ENCODE data around the gene CACNB4.

CACNB4 gene

GRCh38 chr2:151819920-151820319, 278.9 kb downstream of the CACNB4 start:
- TF ChIP-seq CTCF (IDR thresholded peaks at IDR 0.05), result no peak
- no peak for DNase-seq (ENCODE audit: low spot score)

GRCh38 chr2:151817929-151818328, 280.9 kb downstream of the CACNB4 start:
- no peak for DNase-seq (ENCODE audit: low spot score)
- Histone ChIP-seq H3K4me3 (no peak overlapping the region), H3K27ac (no peak overlapping the region)
- TF ChIP-seq CTCF (IDR thresholded peaks at IDR 0.05), result no peak

More at GRCh38 chr2:151819920-151820319, 278.9 kb downstream of the CACNB4 start:
- no peak overlapping the region for H3K27ac ChIP-seq
- no peak overlapping the region for H3K4me3 ChIP-seq

- no peak overlapping the region for H3K27ac ChIP-seq
- TF ChIP-seq CTCF (IDR thresholded peaks at IDR 0.05), result no peak
- H3K4me3 ChIP-seq, result no peak overlapping the region
- DNase-seq (ENCODE audit: low spot score), result no peak
Observed at GRCh38 chr2:151816843-151817242, 282.0 kb downstream of the CACNB4 start.

- no peak overlapping the region for H3K4me3 ChIP-seq
- TF ChIP-seq CTCF (IDR thresholded peaks at IDR 0.05), result no peak
- H3K27ac ChIP-seq, result no peak overlapping the region
- DNase-seq (ENCODE audit: low spot score), result no peak
Observed at GRCh38 chr2:151815821-151816489, 282.9 kb downstream of the CACNB4 start.

GRCh38 chr2:151810489-151810888, 288.4 kb downstream of the CACNB4 start:
- Histone ChIP-seq H3K4me3 (no peak overlapping the region), H3K27ac (no peak overlapping the region)
- no peak for DNase-seq (ENCODE audit: low spot score)
- TF ChIP-seq CTCF (IDR thresholded peaks at IDR 0.05), result no peak

GRCh38 chr2:151809073-151809383, 289.8 kb downstream of the CACNB4 start:
- no peak for TF ChIP-seq CTCF (IDR thresholded peaks at IDR 0.05)
- no peak overlapping the region for H3K27ac ChIP-seq

GRCh38 chr2:151808258-151809072, 290.4 kb downstream of the CACNB4 start:
- TF ChIP-seq CTCF (IDR thresholded peaks at IDR 0.05), result peak; percentile 19

More at GRCh38 chr2:151809073-151809383, 289.8 kb downstream of the CACNB4 start:
- no peak for DNase-seq (ENCODE audit: low spot score)
- no peak overlapping the region for H3K4me3 ChIP-seq

More at GRCh38 chr2:151808258-151809072, 290.4 kb downstream of the CACNB4 start:
- DNase-seq (ENCODE audit: low spot score), result no peak
- Histone ChIP-seq H3K4me3 (no peak overlapping the region), H3K27ac (no peak overlapping the region)
